GM18517 (cell line): Measurements from ENCODE around the gene AHI1.
A peak's percentile ranks its signal among the peaks of the same experiment; 100 is the strongest.

Source experiments
- ATAC-seq: cut with Tn5 transposase; IDR thresholded peaks from one replicate; pipeline ENCODE4 v1.9.1; 2021; ENCODE audit warnings: mild to moderate bottlenecking, moderate library complexity; ENCODE audit not compliant: unreplicated experiment

The AHI1 gene

GRCh38 chr6:135464634-135465033 is 32.9 kb downstream of the AHI1 start:
- peak; percentile 68 for ATAC-seq

- no peak for ATAC-seq
Measured at GRCh38 chr6:135461208-135461607, 36.3 kb downstream of the AHI1 start.

- no peak for ATAC-seq
Measured at GRCh38 chr6:135458051-135458450, 39.5 kb downstream of the AHI1 start.

- ATAC-seq, result no peak
Measured at GRCh38 chr6:135451617-135452190, 45.8 kb downstream of the AHI1 start.

- ATAC-seq, result peak; percentile 56
Measured at GRCh38 chr6:135449246-135449645, 48.3 kb downstream of the AHI1 start.

- no peak for ATAC-seq
Measured at GRCh38 chr6:135440087-135440792, 57.3 kb downstream of the AHI1 start.

GRCh38 chr6:135439549-135439948 is 58.0 kb downstream of the AHI1 start:
- ATAC-seq, result no peak

- ATAC-seq, result peak; percentile 57
Measured at GRCh38 chr6:135438907-135439535, 58.5 kb downstream of the AHI1 start.

GRCh38 chr6:135434991-135435390 is 62.5 kb downstream of the AHI1 start:
- ATAC-seq, result no peak

- ATAC-seq, result peak; percentile 73
Measured at GRCh38 chr6:135434095-135434494, 63.4 kb downstream of the AHI1 start.

- no peak for ATAC-seq
Measured at GRCh38 chr6:135428078-135428477, 69.5 kb downstream of the AHI1 start.

- no peak for ATAC-seq
Measured at GRCh38 chr6:135426833-135427232, 70.7 kb downstream of the AHI1 start.

GRCh38 chr6:135424385-135424784 is 73.2 kb downstream of the AHI1 start:
- ATAC-seq, result no peak

GRCh38 chr6:135423649-135424128 is 73.9 kb downstream of the AHI1 start:
- peak; percentile 88 for ATAC-seq

GRCh38 chr6:135419162-135419561 is 78.4 kb downstream of the AHI1 start:
- no peak for ATAC-seq

- no peak for ATAC-seq
Measured at GRCh38 chr6:135418040-135418760, 79.3 kb downstream of the AHI1 start.

- no peak for ATAC-seq
Measured at GRCh38 chr6:135412761-135413160, 84.8 kb downstream of the AHI1 start.

GRCh38 chr6:135411849-135412248 is 85.7 kb downstream of the AHI1 start:
- ATAC-seq, result no peak

GRCh38 chr6:135411339-135411738 is 86.2 kb downstream of the AHI1 start:
- ATAC-seq, result no peak

GRCh38 chr6:135410856-135411255 is 86.7 kb downstream of the AHI1 start:
- no peak for ATAC-seq

GRCh38 chr6:135403584-135403983 is 94.0 kb downstream of the AHI1 start:
- no peak for ATAC-seq
